Neural progenitor cell (in vitro differentiated cells): ENCODE data around the gene C1QB. TPM values are rescaled to one million over a fixed set of nuclear protein-coding genes. Genes with fewer than 3 reads are reported as not detected.

ENCODE experiments used
- DNase-seq: peaks from one replicate; pipeline ENCODE4 v3.0.0-alpha.2; 2016; ENCODE audit warnings: low spot score
- H2AFZ ChIP-seq: fragments of 200-600 bp; sonication (generic); replicated peaks from 2 replicates; pipeline ENCODE4 v1.6.1; 2016; ENCODE audit warnings: antibody characterized with exemption
- H3F3A ChIP-seq: fragments of 200-600 bp; sonication (generic); 2 replicates; pipeline ENCODE4 v1.6.1; 2016; ENCODE audit warnings: antibody characterized with exemption, low read depth
- H3K27ac ChIP-seq: fragments of 200-600 bp; sonication (generic); 2 replicates; pipeline ENCODE4 v1.5.1; 2016; ENCODE audit warnings: mild to moderate bottlenecking
- H3K27me3 ChIP-seq: fragments of 200-600 bp; sonication (generic); 2 replicates; pipeline ENCODE4 v1.6.1; 2016; ENCODE audit warnings: mild to moderate bottlenecking, moderate library complexity
- H3K36me3 ChIP-seq: fragments of 200-600 bp; sonication (generic); 2 replicates; pipeline ENCODE4 v1.5.1; 2016
- H3K4me1 ChIP-seq: fragments of 200-600 bp; sonication (generic); 2 replicates; pipeline ENCODE4 v1.6.1; 2016; ENCODE audit warnings: mixed run types
- H3K4me2 ChIP-seq: fragments of 200-600 bp; sonication (generic); 2 replicates; pipeline ENCODE4 v1.6.1; 2016
- H3K4me3 ChIP-seq: fragments of 200-600 bp; sonication (generic); 2 replicates; pipeline ENCODE4 v1.5.1; 2016
- H3K79me2 ChIP-seq: fragments of 200-600 bp; sonication (generic); 2 replicates; pipeline ENCODE4 v1.6.1; 2016; ENCODE audit warnings: low read depth
- H3K9ac ChIP-seq: fragments of 200-600 bp; sonication (generic); 2 replicates; pipeline ENCODE4 v1.6.1; 2016
- H3K9me3 ChIP-seq: fragments of 200-600 bp; sonication (generic); 2 replicates; pipeline ENCODE4 v1.5.1; 2016; ENCODE audit warnings: low read depth
- H4K20me1 ChIP-seq: fragments of 200-600 bp; sonication (generic); 2 replicates; pipeline ENCODE4 v1.6.1; 2016; ENCODE audit warnings: low read depth
- H3K27ac Mint-ChIP-seq: 3 replicates; pipeline ENCODE4 v1.8.0; 2021; ENCODE audit warnings: mixed read lengths
- H3K27me3 Mint-ChIP-seq: 2 replicates; pipeline ENCODE4 v1.8.0; 2022; ENCODE audit warnings: low read depth, mild to moderate bottlenecking, inconsistent platforms, moderate library complexity, mixed read lengths; ENCODE audit not compliant: insufficient read depth
- H3K36me3 Mint-ChIP-seq: 3 replicates; pipeline ENCODE4 v1.8.0; 2021; ENCODE audit warnings: mixed read lengths
- H3K4me1 Mint-ChIP-seq: 3 replicates; pipeline ENCODE4 v1.8.0; 2021; ENCODE audit warnings: mixed read lengths
- H3K4me3 Mint-ChIP-seq: 3 replicates; pipeline ENCODE4 v1.8.0; 2021; ENCODE audit warnings: mild to moderate bottlenecking, moderate library complexity, mixed read lengths
- H3K9me3 Mint-ChIP-seq: 3 replicates; pipeline ENCODE4 v1.8.0; 2020; ENCODE audit warnings: mixed read lengths
- EZH2 ChIP-seq: fragments of 200-600 bp; sonication (generic); IDR thresholded peaks from 2 replicates; pipeline ENCODE4 v1.6.1; 2017; ENCODE audit warnings: antibody characterized with exemption, mild to moderate bottlenecking, moderate library complexity
- EZH2phosphoT487 ChIP-seq: fragments of 200-600 bp; sonication (generic); IDR thresholded peaks from 2 replicates; pipeline ENCODE4 v1.6.1; 2017; ENCODE audit warnings: antibody characterized with exemption
- total RNA-seq: library from RNA; depleted of rRNA; stranded (reverse); fragments of >200 nt; gene quantifications from 2 replicates; pipeline ENCODE4 v1.2.3, GENCODE V29; 2015; ENCODE audit warnings: low replicate concordance
- TF ChIP-seq, protein P1 (sequence below): fragments of 200-600 bp; sonication (generic); IDR thresholded peaks from 2 replicates; pipeline ENCODE4 v1.5.1; 2017; ENCODE audit warnings: antibody characterized with exemption, mild to moderate bottlenecking

Gene C1QB
- total RNA-seq, 1 donor from 2014 or later, result not detected

DNA sequence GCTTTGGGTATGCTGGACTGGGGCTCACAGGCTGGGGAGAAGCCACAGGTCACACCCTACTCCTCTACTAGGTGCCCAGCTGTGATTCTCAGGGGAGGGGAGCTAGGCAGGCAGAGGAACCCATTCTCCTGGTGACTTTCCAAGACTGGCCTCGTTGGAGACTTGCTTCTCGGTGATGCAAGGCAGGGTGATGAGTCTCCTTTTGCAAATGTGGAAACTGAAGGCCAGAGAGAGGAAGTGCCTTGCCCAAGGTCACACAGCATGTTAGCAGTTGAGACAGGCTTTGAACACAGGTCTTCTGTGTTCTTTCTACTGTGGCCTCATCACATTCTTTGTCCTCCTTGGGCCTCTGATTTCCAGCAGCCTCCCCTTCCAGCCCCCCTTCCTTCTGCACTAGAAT is 37.1 kb upstream of the C1QB start:
- Mint-ChIP-seq H3K36me3 (no peaks in the 10 kb centered on the region), H3K4me3 (no peak overlapping the region), H3K27me3 (peaks cover 37% of the 10 kb centered on the region), H3K27ac (no peak overlapping the region), H3K9me3 (no peaks in the 10 kb centered on the region), H3K4me1 (peaks cover 2% of the 10 kb centered on the region)
- H2AFZ ChIP-seq, result no peak overlapping the region
- no peak overlapping the region for H3K9ac ChIP-seq
- H3K27me3 ChIP-seq, result peaks cover 37% of the 10 kb centered on the region
- H4K20me1 ChIP-seq, result peaks cover 31% of the 10 kb centered on the region
- H3K4me3 ChIP-seq, result no peak overlapping the region
- no peaks in the 10 kb centered on the region for H3K79me2 ChIP-seq
- no peaks in the 10 kb centered on the region for H3F3A ChIP-seq
- H3K36me3 ChIP-seq, result no peaks in the 10 kb centered on the region
- no peak for DNase-seq
- H3K27ac ChIP-seq, result no peak overlapping the region
- no peak overlapping the region for H3K4me2 ChIP-seq
- no peaks in the 10 kb centered on the region for H3K4me1 ChIP-seq
- H3K9me3 ChIP-seq, result no peaks in the 10 kb centered on the region
- TF ChIP-seq EZH2phosphoT487, result no peak
- TF ChIP-seq EZH2, result no peak
- TF ChIP-seq, protein P1, sequence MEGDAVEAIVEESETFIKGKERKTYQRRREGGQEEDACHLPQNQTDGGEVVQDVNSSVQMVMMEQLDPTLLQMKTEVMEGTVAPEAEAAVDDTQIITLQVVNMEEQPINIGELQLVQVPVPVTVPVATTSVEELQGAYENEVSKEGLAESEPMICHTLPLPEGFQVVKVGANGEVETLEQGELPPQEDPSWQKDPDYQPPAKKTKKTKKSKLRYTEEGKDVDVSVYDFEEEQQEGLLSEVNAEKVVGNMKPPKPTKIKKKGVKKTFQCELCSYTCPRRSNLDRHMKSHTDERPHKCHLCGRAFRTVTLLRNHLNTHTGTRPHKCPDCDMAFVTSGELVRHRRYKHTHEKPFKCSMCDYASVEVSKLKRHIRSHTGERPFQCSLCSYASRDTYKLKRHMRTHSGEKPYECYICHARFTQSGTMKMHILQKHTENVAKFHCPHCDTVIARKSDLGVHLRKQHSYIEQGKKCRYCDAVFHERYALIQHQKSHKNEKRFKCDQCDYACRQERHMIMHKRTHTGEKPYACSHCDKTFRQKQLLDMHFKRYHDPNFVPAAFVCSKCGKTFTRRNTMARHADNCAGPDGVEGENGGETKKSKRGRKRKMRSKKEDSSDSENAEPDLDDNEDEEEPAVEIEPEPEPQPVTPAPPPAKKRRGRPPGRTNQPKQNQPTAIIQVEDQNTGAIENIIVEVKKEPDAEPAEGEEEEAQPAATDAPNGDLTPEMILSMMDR, result no peak

DNA sequence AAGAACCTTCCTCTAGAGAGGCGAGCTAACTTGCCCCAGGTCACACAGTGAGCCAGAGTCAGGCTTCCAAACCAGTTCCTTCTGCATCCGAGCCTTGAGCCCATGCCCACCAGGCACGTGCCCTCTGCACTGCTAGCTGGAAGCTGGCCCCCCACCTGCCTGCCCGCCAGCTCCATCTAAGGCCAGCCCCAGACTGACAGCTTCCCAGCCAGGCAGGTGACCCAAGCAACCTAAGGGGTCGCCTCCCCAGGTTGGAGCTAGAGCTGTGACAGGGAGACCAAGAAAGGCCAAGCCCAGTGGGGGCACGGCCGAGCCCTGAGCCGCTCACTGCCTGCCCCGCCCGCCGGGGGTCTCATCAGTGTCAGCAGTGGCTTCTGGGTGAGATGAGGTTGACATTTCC is 36.5 kb upstream of the C1QB start:
- no peaks in the 10 kb centered on the region for H3F3A ChIP-seq
- no peaks in the 10 kb centered on the region for H3K36me3 Mint-ChIP-seq
- H3K4me2 ChIP-seq, result no peak overlapping the region
- no peaks in the 10 kb centered on the region for H3K79me2 ChIP-seq
- H3K27ac ChIP-seq, result no peak overlapping the region
- peaks cover 32% of the 10 kb centered on the region for H3K27me3 ChIP-seq
- H4K20me1 ChIP-seq, result peaks cover 26% of the 10 kb centered on the region
- H3K4me3 Mint-ChIP-seq, result peak overlapping the region; percentile 8
- H3K27me3 Mint-ChIP-seq, result peaks cover 39% of the 10 kb centered on the region
- H3K9me3 ChIP-seq, result no peaks in the 10 kb centered on the region
- no peak overlapping the region for H3K4me3 ChIP-seq
- H3K9ac ChIP-seq, result no peak overlapping the region
- peaks cover 2% of the 10 kb centered on the region for H3K4me1 Mint-ChIP-seq
- no peaks in the 10 kb centered on the region for H3K36me3 ChIP-seq
- H3K9me3 Mint-ChIP-seq, result no peaks in the 10 kb centered on the region
- no peak overlapping the region for H2AFZ ChIP-seq
- H3K4me1 ChIP-seq, result no peaks in the 10 kb centered on the region
- no peak overlapping the region for H3K27ac Mint-ChIP-seq
- TF ChIP-seq, protein P1, result no peak
- no peak for TF ChIP-seq EZH2phosphoT487
- TF ChIP-seq EZH2, result no peak
- no peak for DNase-seq

DNA sequence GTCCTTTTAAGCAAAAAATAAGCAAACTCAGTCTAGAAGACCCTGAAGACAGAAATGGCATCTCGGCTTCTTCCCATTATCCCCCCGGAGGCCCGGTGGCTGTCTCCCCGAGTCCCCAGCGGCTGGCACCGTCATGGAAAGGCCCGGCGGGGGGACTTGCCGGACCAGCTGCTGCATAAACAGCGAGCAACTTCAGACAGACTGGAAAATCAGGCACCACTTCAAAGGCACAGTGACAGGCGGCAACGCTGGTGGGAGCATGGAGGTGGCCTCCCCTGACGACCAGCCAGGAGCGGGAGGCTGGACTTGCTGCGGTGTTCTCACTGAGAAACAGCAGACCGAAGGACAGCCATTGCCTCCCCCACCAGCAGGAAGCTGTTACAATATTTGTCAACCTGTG is 35.0 kb upstream of the C1QB start:
- DNase-seq, result no peak
- no peak overlapping the region for H3K27ac Mint-ChIP-seq
- no peaks in the 10 kb centered on the region for H3K36me3 ChIP-seq
- no peak overlapping the region for H3K4me3 Mint-ChIP-seq
- no peak overlapping the region for H3K27ac ChIP-seq
- H3K79me2 ChIP-seq, result no peaks in the 10 kb centered on the region
- H4K20me1 ChIP-seq, result peaks cover 13% of the 10 kb centered on the region
- no peak overlapping the region for H3K4me2 ChIP-seq
- no peak overlapping the region for H3K9ac ChIP-seq
- TF ChIP-seq EZH2phosphoT487, result no peak
- no peak for TF ChIP-seq EZH2
- TF ChIP-seq, protein P1, result no peak
- no peaks in the 10 kb centered on the region for H3F3A ChIP-seq
- no peaks in the 10 kb centered on the region for H3K9me3 ChIP-seq
- no peaks in the 10 kb centered on the region for H3K9me3 Mint-ChIP-seq
- no peak overlapping the region for H3K4me3 ChIP-seq
- H3K4me1 ChIP-seq, result no peaks in the 10 kb centered on the region
- H3K27me3 Mint-ChIP-seq, result peaks cover 33% of the 10 kb centered on the region
- peaks cover 25% of the 10 kb centered on the region for H3K27me3 ChIP-seq
- H3K4me1 Mint-ChIP-seq, result peaks cover 2% of the 10 kb centered on the region
- H3K36me3 Mint-ChIP-seq, result no peaks in the 10 kb centered on the region
- no peak overlapping the region for H2AFZ ChIP-seq
